Umbilical cord (tissue), 2 donors: ENCODE data around the gene ADAMTS8. TPM values are rescaled to one million over a fixed set of nuclear protein-coding genes. Genes with fewer than 3 reads are reported as not detected.
A peak's percentile ranks its signal among the peaks of the same experiment; 100 is the strongest.
"Not testable (repeated sequence)": the region's sequence is repeated elsewhere in the genome, so short reads cannot be mapped to it uniquely, and the experiment has no call there.

Experiments used
- DNase-seq: peaks from one replicate; pipeline ENCODE4 v3.0.0-alpha.2; 2015; ENCODE audit warnings: low spot score
- total RNA-seq: library from RNA; depleted of rRNA; stranded (reverse); fragments of >200 nt; gene quantifications from one replicate; pipeline ENCODE4 v1.2.3, GENCODE V29; 2014; ENCODE audit warnings: low replicate concordance; ENCODE audit not compliant: insufficient read depth

ADAMTS8 gene
- total RNA-seq, 1 donor from 2014 or later = 9.9 TPM

- no peak for DNase-seq
Measured at GRCh38 chr11:130439876-130440275, 11.5 kb upstream of the ADAMTS8 start.

DNA sequence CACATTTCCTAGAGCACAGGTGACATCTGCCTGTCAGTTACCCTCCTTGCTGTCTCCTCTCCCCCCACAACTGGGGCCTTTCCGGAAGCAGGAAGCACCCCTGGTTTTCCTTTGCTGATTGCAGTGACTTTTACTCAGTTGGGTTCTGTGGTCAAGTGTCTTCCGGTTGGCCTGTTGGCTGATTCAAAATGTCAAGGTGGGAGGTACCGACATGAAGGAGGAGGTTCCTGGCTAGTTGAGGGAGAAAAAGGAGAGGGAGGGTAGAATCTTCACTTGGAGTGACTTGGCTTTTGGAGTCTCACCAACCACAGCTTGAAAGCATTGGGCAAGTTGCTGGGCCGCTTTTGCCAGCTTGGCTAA, 10.7 kb upstream of the ADAMTS8 start:
- DNase-seq = no peak

DNA sequence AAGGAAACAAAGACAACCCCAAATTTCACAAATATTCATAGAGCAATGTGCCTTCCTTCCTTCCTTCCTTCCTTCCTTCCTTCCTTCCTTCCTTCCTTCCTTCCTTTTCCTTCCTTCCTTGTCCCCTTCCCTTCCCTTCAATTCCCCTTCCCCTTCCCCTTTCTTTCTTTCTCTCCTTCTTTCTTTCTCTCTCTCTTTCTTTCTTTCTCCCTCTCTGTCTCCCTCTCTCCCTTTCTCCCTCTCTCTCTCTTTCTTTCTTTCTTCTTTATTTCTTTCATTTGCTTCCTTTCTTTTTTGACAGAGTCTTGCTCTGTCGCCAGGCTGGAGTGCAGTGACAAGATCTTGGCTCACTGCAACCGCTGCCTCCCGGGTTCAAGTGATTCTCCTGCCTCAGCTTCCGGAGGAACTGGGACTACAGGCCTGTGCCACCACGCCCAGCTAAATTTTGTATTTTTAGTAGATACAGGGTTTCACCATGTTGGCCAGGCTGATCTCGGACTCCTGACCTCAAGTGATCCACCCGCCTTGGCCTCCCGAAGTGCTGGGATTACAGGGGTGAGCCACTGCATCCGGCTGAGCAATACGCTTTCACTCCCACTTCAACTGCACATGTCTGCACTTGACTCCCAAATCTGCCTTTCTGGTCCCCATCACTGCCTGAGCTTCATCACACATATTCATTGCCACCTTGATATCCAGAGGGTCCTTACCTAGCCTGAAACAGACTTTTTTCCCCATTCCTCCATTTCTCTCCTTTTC, 10.2 kb upstream of the ADAMTS8 start:
- DNase-seq = not testable (repeated sequence)

DNA sequence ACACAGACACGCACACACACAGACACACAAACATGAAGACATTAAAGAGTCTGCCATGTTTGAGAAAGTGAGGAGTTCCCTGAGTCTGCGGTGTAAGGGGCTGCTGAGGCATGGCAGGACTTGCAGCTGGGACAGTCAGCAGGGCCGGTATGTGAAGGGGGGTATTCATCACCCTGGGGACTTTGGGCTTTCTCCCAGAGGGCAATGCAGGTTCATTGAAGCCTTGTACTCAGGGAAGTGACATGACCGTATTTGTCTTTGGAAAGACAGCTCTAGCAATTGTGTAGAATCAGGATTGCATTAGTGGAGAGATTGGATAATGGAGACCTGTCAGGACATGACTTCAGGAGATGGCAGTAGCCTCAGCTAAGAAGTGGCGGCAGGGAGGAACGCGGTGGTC, 9.4 kb upstream of the ADAMTS8 start:
- DNase-seq = no peak

DNA sequence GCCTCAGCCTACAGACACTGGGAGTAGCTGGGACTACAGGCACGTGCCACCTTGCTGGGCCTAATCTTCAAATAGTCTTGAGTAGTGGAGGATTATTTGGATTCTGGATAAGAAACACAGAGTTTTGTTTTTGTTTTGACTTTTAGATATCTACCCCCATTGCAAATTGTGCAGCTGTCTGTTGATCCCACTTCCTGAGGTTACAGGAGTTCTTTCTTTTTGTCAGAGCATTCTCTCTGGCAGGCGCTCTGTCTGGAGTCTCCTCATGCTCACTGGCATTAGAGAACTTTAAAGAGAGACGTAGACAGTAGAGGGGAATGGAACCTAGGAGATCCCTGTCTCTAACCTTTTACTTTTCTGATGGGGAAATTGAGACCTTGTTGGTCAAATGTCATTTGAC, 7.8 kb upstream of the ADAMTS8 start:
- no peak for DNase-seq

GRCh38 chr11:130435671-130436070, 7.3 kb upstream of the ADAMTS8 start:
- no peak for DNase-seq

DNA sequence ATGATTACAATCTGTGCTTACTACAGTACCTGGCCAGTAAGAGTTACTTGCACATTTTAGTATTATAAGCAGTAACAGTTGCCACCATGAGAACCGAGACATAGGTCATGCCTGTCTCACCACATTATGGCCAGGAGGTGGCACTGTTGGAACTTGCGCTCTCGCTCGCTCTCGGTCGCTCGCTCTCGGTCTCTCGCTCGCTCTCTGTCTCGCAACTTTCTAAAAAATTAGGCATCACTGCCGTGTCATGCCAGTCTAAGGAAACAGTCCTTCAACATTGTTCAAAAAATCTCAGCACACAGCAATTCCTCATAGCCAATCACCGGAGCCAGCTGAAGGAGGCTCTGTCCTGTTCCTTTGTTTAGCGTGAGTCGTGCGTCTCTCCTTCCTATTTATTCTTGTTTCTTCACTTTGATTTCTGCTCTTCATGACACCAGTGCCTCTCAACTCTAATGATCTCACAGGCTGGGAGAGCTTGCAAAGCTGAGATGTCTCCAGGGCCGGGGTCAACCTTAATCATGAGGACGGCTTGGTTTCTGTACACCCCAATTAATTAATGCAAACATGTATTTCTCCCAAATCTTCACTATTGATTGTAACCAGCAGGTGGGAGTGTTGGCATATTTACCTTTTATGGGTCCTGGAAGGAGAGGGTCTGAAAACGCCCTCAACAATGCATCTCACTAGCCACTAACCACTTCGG, 6.3 kb upstream of the ADAMTS8 start:
- peak; percentile 93 for DNase-seq

GRCh38 chr11:130433357-130433756, 4.9 kb upstream of the ADAMTS8 start:
- no peak for DNase-seq

DNA sequence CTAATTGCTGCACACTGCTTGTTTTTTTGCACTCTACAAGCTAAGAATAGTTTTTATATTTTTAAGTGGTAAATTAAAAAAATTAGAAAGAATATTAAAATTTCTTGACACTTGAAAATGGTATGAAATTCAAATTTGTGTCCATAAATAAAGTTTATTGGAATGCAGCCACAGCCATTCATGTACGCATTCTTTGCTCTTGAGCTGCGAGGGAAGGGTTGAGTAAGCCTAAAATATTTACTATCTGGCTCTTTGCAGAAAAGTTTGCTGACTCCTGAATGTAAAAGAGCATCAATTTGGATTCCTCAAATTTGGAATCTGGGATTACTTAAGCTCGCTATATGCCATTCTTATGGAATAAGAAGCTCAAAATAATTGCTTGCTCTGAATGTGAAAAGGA, 3.4 kb upstream of the ADAMTS8 start:
- no peak for DNase-seq

DNA sequence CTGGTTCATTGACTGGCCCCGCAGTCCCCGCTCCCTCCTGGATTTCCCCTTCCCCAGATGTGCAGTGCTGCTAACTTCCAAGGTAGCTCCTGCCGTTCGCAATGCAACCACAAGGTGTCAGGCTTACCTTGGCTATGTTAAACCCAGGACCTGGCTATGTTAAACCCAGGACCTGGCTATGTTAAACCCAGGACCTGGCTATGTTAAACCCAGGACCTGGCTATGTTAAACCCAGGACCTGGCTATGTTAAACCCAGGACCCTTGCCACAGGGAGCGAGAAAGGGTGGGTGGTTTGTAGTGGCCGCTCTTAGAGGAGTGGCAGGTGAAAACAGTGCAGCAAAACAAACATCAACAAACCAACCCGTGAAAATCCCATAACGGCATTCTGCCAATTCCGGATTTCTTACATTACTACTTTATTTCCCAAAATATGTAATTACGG, 2.9 kb upstream of the ADAMTS8 start:
- DNase-seq = no peak

DNA sequence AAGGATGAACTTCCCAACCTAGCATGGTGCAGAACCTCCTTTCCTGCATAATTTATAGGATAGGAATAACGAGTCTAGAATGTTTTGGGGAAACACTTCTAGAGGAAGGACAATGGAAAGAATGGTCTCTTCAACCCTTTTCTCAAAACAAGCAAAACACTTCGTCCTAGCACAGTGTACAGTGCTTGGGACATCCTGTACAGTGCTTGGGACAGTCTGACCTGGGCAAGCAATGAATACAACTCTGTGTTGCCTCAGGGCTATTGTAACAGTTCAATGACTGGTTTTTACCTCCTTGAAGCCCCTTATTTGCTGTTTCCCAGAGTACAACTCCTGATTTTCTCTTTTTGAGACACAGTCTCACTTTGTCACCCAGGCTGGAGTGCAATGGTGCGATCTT, 1.6 kb upstream of the ADAMTS8 start:
- no peak for DNase-seq

GRCh38 chr11:130429120-130429681, 792 bp upstream of the ADAMTS8 start:
- no peak for DNase-seq

GRCh38 chr11:130427581-130428315, 661 bp downstream of the ADAMTS8 start:
- no peak for DNase-seq

- no peak for DNase-seq
Measured at GRCh38 chr11:130426837-130427341, 1.5 kb downstream of the ADAMTS8 start.

DNA sequence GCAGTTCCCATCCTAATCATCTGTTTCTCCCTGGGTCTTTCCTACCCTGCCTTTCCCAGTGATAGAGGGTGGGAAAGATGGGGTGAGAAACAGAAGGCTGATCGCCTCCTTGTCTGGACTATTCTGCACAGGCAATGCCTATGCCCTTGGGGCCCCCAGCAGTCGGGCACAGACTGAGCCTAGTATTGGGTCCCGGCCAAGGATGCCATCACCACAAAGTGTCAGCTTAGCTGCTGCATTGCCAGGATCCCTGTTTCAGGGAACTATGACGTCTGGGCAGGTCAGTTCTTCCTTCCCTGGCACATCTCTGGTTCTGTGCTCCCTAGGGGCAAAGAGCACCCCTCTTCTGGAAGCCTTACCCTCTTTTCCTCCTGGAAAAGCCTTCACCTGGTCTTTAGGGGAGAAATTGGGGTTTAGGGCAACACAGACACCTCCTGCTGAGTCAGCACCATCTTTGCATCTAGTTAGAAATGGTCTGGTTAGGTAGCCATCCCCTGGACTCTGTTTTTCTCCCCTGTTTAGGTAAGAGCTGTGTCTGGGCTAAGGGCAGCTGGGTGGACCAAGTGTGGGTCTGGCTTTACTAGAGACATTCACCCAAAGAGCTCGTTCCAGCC, 2.1 kb downstream of the ADAMTS8 start:
- DNase-seq = no peak

DNA sequence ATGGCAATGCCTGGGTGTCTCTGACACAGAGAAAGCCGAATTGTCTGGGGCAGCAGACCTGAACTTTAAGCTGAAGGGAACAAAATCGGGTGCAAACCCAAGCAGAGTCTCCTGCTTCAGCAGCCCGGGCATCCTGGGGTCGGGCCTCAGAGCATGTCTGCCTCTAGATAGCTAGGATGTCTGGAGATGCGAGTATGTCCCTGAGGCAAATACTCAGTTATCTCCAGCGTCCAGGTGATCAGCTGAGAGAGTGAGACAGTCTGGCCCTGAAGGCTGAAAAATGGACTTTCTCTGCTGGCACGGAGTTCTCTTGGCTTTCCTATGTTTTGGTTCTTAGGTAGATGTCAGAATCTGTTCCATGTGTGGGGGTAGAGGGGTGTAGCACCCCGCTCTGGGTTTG, 3.3 kb downstream of the ADAMTS8 start:
- no peak for DNase-seq

DNA sequence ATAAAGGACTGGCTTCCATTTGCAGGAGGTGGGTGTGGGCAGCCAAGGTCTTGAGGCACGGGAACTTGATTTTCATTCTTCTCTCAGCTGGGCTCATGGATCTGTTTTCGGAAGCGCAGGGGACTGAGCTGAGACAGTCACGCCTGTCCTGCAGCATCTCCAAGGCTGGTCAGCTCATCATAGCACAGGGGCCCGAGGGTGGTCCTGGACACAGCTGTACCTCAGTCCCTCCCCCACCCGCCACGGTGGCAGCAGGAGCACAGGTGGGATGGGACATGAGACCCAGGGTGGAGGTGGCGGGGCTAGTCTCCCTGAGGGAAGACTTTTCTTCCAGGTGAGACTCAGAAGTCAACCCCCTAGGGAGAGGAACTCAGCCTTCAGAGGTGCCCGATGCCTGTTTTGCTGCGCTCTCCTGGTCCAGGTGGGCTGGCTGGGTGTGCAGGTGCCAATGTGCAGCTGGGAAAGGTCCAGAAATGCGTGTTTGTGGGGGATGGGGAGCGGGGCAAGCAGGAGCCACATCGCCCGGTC, 3.7 kb downstream of the ADAMTS8 start:
- no peak for DNase-seq

DNA sequence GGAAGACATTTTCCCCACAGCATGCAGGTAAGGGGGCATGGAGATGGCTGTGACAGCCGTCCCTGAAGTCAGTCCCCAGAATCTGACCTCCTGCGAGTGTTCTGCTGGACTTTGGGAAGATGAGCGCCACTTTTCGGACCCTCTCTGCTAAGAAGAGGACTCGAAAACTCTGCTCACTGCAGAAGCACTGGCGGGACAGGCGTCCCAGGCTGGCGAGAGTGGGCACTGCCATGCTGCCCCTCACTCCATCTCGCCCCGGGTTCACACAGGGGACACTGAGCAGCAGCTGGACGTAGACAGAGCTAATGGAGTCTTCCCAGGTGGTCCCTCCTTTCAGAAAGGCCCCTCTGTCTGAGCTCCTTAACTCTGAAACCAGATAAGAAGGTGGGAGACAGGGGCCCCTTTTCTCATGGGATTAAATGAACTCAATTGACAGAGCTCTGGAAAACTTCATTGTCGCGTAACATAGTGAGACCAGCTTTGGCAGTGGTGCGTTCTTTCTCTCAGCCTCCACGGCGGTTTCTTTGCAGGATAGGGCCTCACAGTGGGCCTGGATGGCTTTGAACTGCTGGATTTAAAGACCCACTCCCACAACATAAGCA, 4.8 kb downstream of the ADAMTS8 start:
- DNase-seq = peak; percentile 89

GRCh38 chr11:130422251-130422995, 6.0 kb downstream of the ADAMTS8 start:
- no peak for DNase-seq

GRCh38 chr11:130421697-130422096, 6.7 kb downstream of the ADAMTS8 start:
- DNase-seq = no peak
